Thymus (tissue), 11 donors: ENCODE data around the gene MRPL54. TPM values are rescaled to one million over a fixed set of nuclear protein-coding genes. Genes with fewer than 3 reads are reported as not detected.

Experiments used
- DNase-seq, 9 donors: peaks; one replicate each; pipeline ENCODE4 v3.0.0-alpha.2; 2013; ENCODE audit warnings: low spot score in 9 of 9, low read depth in 6 of 9, missing footprints in 1 of 9
- H3K27ac ChIP-seq, 2 donors: one replicate each; pipeline ENCODE4 v1.5.1; 2013; ENCODE audit warnings: control low read depth in 1 of 2, low read depth in 1 of 2, low read length in 1 of 2, mild to moderate bottlenecking in 1 of 2, moderate library complexity in 1 of 2
- H3K27me3 ChIP-seq, 2 donors: one replicate each; pipeline ENCODE4 v1.5.1; 2013; ENCODE audit warnings: low read length in 1 of 2; ENCODE audit not compliant: control insufficient read depth in 2 of 2, insufficient read depth in 1 of 2
- H3K36me3 ChIP-seq, 2 donors: one replicate each; pipeline ENCODE4 v1.5.1; 2013; ENCODE audit warnings: low read length in 1 of 2, mild to moderate bottlenecking in 1 of 2, moderate library complexity in 1 of 2; ENCODE audit not compliant: control insufficient read depth in 2 of 2, insufficient read depth in 2 of 2
- H3K4me1 ChIP-seq, 2 donors: one replicate each; pipeline ENCODE4 v1.5.1; 2013; ENCODE audit warnings: low read length in 2 of 2; ENCODE audit not compliant: control insufficient read depth in 2 of 2, insufficient read depth in 2 of 2
- H3K4me3 ChIP-seq, 2 donors: one replicate each; pipeline ENCODE4 v1.5.1; 2013; ENCODE audit warnings: low read length in 2 of 2, control low read depth in 1 of 2, mild to moderate bottlenecking in 1 of 2
- H3K9me3 ChIP-seq, 2 donors: one replicate each; pipeline ENCODE4 v1.5.1; 2013; ENCODE audit warnings: low read length in 1 of 2, mild to moderate bottlenecking in 1 of 2; ENCODE audit not compliant: control insufficient read depth in 2 of 2, insufficient read depth in 1 of 2
- WGBS: extraction: QIAGEN DNeasy Blood & Tissue Kit; methylation state at CpG from one replicate; pipeline ENCODE4 v1.1.7; 2013; 5-methylcytosine and 5-hydroxymethylcytosine counted together
- polyA plus RNA-seq: library from polyadenylated mRNA; stranded (reverse); fragments of 200-250 nt; gene quantifications from one replicate; pipeline ENCODE4 v1.2.3, GENCODE V29; 2013
- total RNA-seq: library from RNA; stranded (reverse); fragments of 120-200 nt; gene quantifications from one replicate; pipeline ENCODE4 v1.2.4, GENCODE V29; 2013
- donor health status: healthy.

Gene MRPL54
- total and polyA plus RNA-seq, 2 donors, result 95.9 to 138 TPM

GRCh38 chr19:3736106-3736724 lies 26.3 kb upstream of the MRPL54 start:
- H3K36me3 ChIP-seq, result no peaks in the 10 kb centered on the region
- 93% methylated on average over 21 of the region's 21 CpGs for WGBS

GRCh38 chr19:3737487-3738205 lies 24.8 kb upstream of the MRPL54 start:
- no peak for DNase-seq
- no peaks in the 10 kb centered on the region for H3K27me3 ChIP-seq
- no peaks in the 10 kb centered on the region for H3K9me3 ChIP-seq
- no peak overlapping the region for H3K27ac ChIP-seq
- no peak overlapping the region for H3K4me3 ChIP-seq
- H3K4me1 ChIP-seq, result no peaks in the 10 kb centered on the region
- no peaks in the 10 kb centered on the region for H3K36me3 ChIP-seq
- whole genome bisulfite sequencing, result 95% methylated on average over 10 of the region's 10 CpGs

More at GRCh38 chr19:3736106-3736724, 26.3 kb upstream of the MRPL54 start:
- DNase-seq, result no peak
- Histone ChIP-seq H3K4me1 (no peaks in the 10 kb centered on the region), H3K27me3 (no peaks in the 10 kb centered on the region), H3K4me3 (no peak overlapping the region), H3K9me3 (no peaks in the 10 kb centered on the region), H3K27ac (no peak overlapping the region)

- Histone ChIP-seq H3K27me3 (no peaks in the 10 kb centered on the region), H3K9me3 (no peaks in the 10 kb centered on the region), H3K4me1 (no peaks in the 10 kb centered on the region), H3K27ac (no peak overlapping the region), H3K4me3 (no peak overlapping the region), H3K36me3 (no peaks in the 10 kb centered on the region)
- no peak for DNase-seq
- WGBS, result 96% methylated on average over 32 of the region's 32 CpGs
These were observed 23.8 kb upstream of the MRPL54 start for GRCh38 chr19:3738477-3739220.

DNA sequence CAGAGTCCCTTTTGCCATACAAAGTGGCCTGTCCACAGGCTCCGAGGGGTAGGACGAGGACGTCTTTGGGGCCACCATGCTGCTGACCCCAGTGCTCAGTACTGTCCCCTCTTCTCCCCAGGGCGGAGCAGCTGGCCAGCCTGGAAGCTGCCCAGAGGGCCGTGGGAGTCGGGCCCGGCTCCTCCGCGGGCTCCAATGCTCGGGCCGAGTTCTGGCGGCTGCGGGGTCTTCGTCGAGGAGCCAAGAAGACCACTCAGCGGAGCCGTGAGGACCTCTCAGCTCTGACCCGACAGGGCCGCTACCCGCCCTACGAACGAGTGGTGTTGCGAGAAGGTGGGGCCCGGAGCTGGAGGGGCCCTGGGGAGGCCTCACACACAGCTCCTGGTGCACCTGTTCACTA lies 22.1 kb upstream of the MRPL54 start:
- WGBS, result 98% methylated on average over 24 of the region's 24 CpGs
- H3K4me1 ChIP-seq, result no peaks in the 10 kb centered on the region
- no peak overlapping the region for H3K4me3 ChIP-seq
- no peak overlapping the region for H3K27ac ChIP-seq
- H3K27me3 ChIP-seq, result no peaks in the 10 kb centered on the region
- no peaks in the 10 kb centered on the region for H3K36me3 ChIP-seq
- no peaks in the 10 kb centered on the region for H3K9me3 ChIP-seq
- no peak for DNase-seq

DNA sequence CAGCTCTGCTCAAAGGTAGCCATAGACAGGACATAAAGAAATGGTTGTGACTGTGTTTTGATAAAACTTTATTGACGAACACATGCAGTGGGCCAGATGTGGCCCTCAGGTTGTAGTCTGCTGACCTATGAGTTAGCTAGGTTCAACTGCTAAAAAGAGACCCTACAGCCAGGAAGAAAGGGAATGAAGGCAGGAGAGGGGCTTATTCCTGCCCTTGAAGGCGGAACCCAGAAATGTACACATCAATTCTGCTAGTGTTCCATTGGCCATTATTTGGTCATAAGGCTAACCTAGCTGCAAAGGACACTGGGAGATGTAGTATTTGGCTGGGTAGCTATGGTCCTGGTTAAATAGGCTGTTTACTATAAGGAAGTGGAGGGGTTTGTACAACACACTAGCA lies 19.0 kb upstream of the MRPL54 start:
- no peak overlapping the region for H3K27ac ChIP-seq
- no peaks in the 10 kb centered on the region for H3K9me3 ChIP-seq
- no peaks in the 10 kb centered on the region for H3K36me3 ChIP-seq
- no peak for DNase-seq
- H3K27me3 ChIP-seq, result no peaks in the 10 kb centered on the region
- 97% methylated on average over 2 of the region's 2 CpGs for WGBS
- no peak overlapping the region for H3K4me3 ChIP-seq
- no peaks in the 10 kb centered on the region for H3K4me1 ChIP-seq

- no peak for DNase-seq
- Histone ChIP-seq H3K36me3 (peaks cover 9 to 10% of the 10 kb centered on the region in 2 donors), H3K27me3 (no peaks in the 10 kb centered on the region), H3K4me3 (no peak overlapping the region), H3K4me1 (no peaks in the 10 kb centered on the region), H3K9me3 (no peaks in the 10 kb centered on the region), H3K27ac (no peak overlapping the region)
- 68% methylated on average over 8 of the region's 8 CpGs for WGBS
These were observed 17.0 kb upstream of the MRPL54 start for GRCh38 chr19:3745363-3746045.

DNA sequence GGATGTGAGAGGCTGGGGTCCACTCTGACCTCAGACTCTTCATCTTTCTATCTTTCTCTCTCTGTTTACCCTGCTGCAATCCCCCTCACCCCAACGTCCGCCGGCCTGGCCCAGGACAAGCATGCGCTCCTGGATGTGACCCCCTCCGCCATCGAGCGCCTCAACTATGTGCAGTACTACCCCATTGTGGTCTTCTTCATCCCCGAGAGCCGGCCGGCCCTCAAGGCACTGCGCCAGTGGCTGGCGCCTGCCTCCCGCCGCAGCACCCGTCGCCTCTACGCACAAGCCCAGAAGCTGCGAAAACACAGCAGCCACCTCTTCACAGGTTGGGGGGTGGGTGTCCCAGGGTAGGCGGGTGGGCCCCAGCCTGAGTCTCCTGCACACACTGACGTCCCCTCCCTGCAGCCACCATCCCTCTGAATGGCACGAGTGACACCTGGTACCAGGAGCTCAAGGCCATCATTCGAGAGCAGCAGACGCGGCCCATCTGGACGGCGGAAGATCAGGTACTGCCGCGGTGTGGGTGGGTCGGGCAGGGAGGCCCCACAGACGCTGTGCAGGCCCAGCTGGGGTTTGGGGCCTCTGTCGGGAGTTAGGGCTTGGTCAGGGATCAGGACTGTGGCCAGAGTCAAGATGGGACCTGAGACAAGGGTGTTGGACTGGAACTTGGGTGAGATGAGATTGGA lies 16.0 kb upstream of the MRPL54 start:
- no peak overlapping the region for H3K27ac ChIP-seq
- H3K4me1 ChIP-seq, result no peaks in the 10 kb centered on the region
- DNase-seq, result no peak
- H3K4me3 ChIP-seq, result no peak overlapping the region
- H3K9me3 ChIP-seq, result no peaks in the 10 kb centered on the region
- WGBS, result 87% methylated on average over 31 of the region's 31 CpGs
- peaks cover 15 to 19% of the 10 kb centered on the region in 2 donors for H3K36me3 ChIP-seq
- H3K27me3 ChIP-seq, result no peaks in the 10 kb centered on the region

DNA sequence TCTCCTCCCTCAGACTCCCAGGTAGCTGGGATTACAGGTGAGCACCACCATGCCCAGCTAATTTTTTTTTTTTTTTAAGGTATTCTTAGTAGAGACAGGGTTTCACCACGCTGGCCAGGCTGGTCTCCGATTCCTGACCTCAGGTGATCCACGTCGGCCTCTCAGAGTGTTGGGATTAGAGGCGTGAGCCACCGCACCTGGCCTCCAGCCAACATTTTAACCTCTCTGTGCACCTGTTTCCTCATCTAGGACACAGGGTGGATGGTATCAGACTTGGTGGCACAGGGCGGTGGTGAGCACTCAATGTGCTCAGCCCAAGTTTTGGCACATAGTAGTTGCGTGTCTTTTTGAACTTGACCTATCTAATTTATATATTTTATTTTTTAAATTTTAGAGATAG lies 13.5 kb upstream of the MRPL54 start:
- WGBS, result 96% methylated on average over 8 of the region's 8 CpGs
- peaks cover 26 to 38% of the 10 kb centered on the region in 2 donors for H3K36me3 ChIP-seq
- DNase-seq, result no peak
- H3K9me3 ChIP-seq, result no peaks in the 10 kb centered on the region
- H3K4me1 ChIP-seq, result no peaks in the 10 kb centered on the region
- no peak overlapping the region for H3K27ac ChIP-seq
- H3K4me3 ChIP-seq, result no peak overlapping the region
- H3K27me3 ChIP-seq, result no peaks in the 10 kb centered on the region
